ENCODE data around the gene CACNA1C.
"Not testable (repeated sequence)": the region's sequence is repeated elsewhere in the genome, so short reads cannot be mapped to it uniquely, and the experiment has no call there.

The CACNA1C gene

DNA sequence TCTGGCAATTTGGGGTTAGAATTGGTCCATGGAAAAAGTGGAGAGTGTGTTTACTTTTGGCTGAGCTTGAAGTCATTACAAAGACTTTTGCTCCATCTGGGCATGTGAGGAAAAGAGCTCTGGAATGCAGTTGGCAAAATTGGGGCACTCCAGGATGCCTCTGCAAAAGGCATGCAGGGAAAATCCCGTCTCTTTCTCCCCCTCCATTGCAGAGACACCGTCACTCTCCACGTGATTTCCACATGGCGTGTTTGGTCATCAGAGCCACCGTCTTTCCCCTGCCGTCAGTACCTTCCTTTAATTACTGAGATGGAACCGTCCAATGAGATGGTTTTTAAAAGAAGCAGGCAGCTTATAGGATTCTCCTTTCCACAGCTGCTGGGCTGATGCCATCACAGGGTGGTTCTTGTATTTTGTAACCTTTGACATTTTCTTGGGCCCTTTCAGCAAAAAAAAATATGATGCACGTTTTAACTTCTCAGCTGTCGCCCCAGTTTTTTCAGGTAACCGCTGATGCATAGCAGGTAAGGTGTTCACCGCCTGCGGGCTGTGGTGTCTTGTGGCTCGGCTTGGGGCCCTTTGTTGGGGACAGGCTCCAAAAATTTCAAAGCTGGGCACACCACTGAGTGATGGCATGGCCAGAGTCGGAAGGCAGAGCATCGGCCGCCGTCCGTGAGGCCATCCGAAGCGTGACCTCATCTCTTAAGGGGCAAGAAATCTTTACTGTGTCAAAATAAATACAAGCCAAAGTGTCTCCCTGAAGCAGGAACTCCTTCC, 68.4 kb downstream of the CACNA1C start:
- no peak overlapping the region for H3K4me3 ChIP-seq (ENCODE audit: low read depth, low read length)
- no peak for DNase-seq (ENCODE audit: low read depth)
- TF ChIP-seq, protein P1, sequence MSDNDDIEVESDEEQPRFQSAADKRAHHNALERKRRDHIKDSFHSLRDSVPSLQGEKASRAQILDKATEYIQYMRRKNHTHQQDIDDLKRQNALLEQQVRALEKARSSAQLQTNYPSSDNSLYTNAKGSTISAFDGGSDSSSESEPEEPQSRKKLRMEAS (IDR thresholded peaks at IDR 0.05; ENCODE audit: low read depth, low read length) = no peak
- TF ChIP-seq POLR2A (IDR thresholded peaks at IDR 0.05; ENCODE audit: extremely low read depth, insufficient read length) (no peak), MYC (IDR thresholded peaks at IDR 0.05; ENCODE audit: low read depth, low read length) (no peak)
- TF ChIP-seq, protein P2, sequence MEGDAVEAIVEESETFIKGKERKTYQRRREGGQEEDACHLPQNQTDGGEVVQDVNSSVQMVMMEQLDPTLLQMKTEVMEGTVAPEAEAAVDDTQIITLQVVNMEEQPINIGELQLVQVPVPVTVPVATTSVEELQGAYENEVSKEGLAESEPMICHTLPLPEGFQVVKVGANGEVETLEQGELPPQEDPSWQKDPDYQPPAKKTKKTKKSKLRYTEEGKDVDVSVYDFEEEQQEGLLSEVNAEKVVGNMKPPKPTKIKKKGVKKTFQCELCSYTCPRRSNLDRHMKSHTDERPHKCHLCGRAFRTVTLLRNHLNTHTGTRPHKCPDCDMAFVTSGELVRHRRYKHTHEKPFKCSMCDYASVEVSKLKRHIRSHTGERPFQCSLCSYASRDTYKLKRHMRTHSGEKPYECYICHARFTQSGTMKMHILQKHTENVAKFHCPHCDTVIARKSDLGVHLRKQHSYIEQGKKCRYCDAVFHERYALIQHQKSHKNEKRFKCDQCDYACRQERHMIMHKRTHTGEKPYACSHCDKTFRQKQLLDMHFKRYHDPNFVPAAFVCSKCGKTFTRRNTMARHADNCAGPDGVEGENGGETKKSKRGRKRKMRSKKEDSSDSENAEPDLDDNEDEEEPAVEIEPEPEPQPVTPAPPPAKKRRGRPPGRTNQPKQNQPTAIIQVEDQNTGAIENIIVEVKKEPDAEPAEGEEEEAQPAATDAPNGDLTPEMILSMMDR (IDR thresholded peaks at IDR 0.05; ENCODE audit: low read depth, low read length) = no peak

DNA sequence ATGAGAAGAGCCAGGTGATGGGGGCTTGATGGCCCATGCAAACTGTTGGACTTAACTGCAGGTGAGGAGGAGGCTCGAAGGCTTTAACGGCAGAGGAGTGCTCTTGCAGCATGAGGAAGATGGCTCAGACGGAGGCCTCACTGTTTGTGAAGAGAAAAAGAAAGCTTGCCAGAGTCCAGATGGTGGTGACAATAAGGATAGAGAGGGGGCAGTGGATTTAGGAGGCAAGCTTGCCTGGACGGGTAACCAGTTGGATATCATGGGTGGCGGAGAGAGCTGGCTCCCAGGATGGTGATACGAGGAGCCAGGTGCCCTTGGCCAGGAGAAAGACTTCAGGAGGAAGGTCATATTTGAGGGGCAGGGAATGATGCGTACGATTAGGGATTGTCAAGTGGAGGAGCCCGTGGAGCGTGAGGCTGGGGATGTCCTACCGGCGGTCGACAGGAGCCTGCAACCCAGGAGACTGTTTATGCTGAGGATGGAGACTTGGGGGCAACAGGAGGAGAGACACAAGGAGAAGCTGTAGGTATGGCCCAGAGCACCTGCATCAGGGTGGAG, 71.8 kb downstream of the CACNA1C start:
- H3K4me3 ChIP-seq (ENCODE audit: low read depth, low read length) = no peak overlapping the region
- DNase-seq (ENCODE audit: low read depth) = no peak
- no peak for TF ChIP-seq MYC (IDR thresholded peaks at IDR 0.05; ENCODE audit: low read depth, low read length)
- no peak for TF ChIP-seq POLR2A (IDR thresholded peaks at IDR 0.05; ENCODE audit: extremely low read depth, insufficient read length)
- TF ChIP-seq, protein P1 (IDR thresholded peaks at IDR 0.05; ENCODE audit: low read depth, low read length) = no peak
- TF ChIP-seq, protein P2 (IDR thresholded peaks at IDR 0.05; ENCODE audit: low read depth, low read length) = no peak

DNA sequence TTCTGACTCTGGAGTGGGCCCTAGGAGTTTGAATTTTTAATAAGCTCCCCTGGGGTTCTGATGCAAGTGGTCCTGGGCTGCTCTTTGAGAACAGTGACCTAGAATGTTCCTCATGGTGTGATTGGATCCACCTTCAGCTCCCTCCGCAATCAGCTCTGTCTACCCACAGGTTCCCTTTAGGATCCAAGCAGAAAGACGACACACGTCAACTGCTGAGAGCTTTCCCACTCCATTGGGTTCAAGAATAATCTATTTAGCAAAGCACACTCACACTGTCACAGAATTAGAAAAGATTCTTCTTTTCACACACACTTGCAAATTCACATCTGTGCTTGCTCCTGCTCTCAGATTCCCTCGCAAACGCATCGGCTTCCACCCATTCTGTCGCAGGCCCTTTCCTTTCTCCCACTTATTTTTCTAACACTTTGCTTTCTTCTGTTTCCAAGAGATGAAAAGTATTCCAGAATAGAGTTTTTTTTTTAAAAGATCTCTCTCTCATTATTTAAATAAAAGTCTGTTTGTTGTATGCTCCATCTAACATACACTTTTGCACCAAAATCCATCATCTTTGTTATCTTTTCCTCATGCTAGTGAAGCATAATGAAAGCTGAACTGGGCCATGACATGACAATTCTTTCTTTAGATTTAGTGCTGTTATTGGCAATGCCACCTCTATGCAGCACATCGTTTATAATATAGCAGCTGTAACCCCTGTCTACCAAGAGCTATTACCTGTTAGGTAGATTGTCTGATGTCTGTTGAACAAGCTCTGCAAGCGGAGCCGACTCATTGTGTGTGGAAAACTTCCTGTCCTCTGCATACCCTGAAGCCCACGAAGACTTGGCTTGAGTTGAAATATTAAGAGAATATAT, 73.1 kb downstream of the CACNA1C start:
- no peak overlapping the region for H3K4me3 ChIP-seq (ENCODE audit: low read depth, low read length)
- TF ChIP-seq, protein P1 (IDR thresholded peaks at IDR 0.05; ENCODE audit: low read depth, low read length) = no peak
- TF ChIP-seq POLR2A (IDR thresholded peaks at IDR 0.05; ENCODE audit: extremely low read depth, insufficient read length) (no peak), MYC (IDR thresholded peaks at IDR 0.05; ENCODE audit: low read depth, low read length) (no peak)
- TF ChIP-seq, protein P2 (IDR thresholded peaks at IDR 0.05; ENCODE audit: low read depth, low read length) = no peak
- no peak for DNase-seq (ENCODE audit: low read depth)

DNA sequence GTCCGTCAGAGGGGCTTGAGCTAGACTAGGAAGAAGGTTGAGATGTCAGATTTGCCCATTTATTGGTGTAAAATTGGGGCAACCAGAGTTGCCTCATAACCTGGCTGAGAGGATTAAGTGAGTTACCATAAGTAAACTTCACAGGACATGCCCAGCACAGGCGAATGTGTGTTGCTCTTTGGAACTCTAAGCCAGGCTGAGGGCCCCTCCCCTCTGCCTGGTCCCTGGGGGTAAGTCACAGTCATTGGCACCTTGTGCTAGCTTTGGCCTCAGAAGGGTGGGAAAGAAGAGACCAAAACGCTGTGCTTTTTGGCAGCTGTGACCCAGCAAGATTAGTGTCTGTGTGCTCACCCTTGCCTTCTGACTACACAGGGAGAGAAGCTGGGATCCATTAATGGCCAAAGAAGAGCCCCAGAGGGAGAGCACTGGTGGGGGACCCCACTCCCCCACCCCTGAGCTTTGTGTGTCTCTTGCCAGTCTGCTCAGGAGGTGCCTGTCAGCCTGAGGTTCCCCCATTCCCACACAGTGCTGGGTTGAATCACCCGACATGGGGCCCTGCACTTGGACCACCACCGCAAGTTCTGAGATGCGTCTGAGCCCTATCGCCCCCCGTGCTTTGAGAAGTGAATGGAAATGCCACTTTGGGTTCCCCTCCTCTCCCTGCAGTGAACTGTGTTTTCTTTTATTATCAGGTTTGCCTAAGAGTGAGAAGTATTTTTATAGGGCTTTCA, 74.1 kb downstream of the CACNA1C start:
- H3K4me3 ChIP-seq (ENCODE audit: low read depth, low read length) = no peak overlapping the region
- TF ChIP-seq MYC (IDR thresholded peaks at IDR 0.05; ENCODE audit: low read depth, low read length) = no peak
- TF ChIP-seq POLR2A (IDR thresholded peaks at IDR 0.05; ENCODE audit: extremely low read depth, insufficient read length) = no peak
- TF ChIP-seq, protein P2 (IDR thresholded peaks at IDR 0.05; ENCODE audit: low read depth, low read length) = no peak
- TF ChIP-seq, protein P1 (IDR thresholded peaks at IDR 0.05; ENCODE audit: low read depth, low read length) = no peak
- no peak for DNase-seq (ENCODE audit: low read depth)

DNA sequence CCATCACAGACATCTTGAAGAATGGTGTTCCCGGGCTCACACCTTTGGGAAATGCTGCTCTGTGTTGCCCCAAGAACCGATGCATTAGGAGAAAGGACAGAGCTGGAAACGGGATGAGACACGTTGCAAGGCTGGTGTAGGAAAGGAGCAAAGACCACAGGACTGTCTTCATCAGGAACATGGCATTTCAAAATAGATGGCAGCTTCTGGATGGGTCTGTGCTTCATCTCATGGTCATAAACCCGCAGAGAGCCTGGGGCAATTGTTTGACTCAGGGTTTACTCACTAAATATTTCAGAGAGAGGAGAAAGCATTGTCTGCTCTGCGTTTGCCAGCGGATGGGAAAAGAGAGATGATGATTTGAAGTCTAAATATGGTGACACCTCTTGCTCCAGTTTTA, 76.3 kb downstream of the CACNA1C start:
- H3K4me3 ChIP-seq (ENCODE audit: low read depth, low read length) = no peak overlapping the region
- TF ChIP-seq, protein P1 (IDR thresholded peaks at IDR 0.05; ENCODE audit: low read depth, low read length) = no peak
- no peak for TF ChIP-seq MYC (IDR thresholded peaks at IDR 0.05; ENCODE audit: low read depth, low read length)
- TF ChIP-seq POLR2A (IDR thresholded peaks at IDR 0.05; ENCODE audit: extremely low read depth, insufficient read length) = no peak
- TF ChIP-seq, protein P2 (IDR thresholded peaks at IDR 0.05; ENCODE audit: low read depth, low read length) = no peak
- no peak for DNase-seq (ENCODE audit: low read depth)

DNA sequence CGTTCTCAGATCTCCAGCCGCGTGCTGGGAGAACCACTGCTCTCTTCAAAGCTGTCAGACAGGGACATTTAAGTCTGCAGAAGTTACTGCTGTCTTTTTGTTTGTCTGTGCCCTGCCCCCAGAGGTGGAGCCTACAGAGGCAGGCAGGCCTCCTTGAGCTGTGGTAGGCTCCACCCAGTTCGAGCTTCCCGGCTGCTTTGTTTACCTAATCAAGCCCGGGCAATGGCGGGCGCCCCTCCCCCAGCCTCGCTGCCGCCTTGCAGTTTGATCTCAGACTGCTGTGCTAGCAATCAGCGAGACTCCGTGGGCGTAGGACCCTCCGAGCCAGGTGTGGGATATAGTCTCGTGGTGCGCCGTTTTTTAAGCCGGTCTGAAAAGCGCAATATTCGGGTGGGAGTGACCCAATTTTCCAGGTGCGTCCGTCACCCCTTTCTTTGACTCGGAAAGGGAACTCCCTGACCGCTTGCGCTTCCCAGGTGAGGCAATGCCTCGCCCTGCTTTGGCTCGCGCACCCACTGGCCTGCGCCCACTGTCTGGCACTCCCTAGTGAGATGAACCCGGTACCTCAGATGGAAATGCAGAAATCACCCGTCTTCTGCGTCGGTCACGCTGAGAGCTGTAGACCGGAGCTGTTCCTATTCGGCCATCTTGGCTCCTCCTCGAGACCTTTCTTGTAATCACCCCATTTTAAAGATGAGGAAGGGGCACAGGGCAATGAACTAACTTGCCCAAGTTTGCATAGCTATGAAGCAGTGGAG, 83.1 kb downstream of the CACNA1C start:
- not testable (repeated sequence) for H3K4me3 ChIP-seq (ENCODE audit: low read depth, low read length); DNase-seq (ENCODE audit: low read depth)
